SK-N-SH treated with all-trans-retinoic acid at 6 μM for 48 hours (cell line): ENCODE results near the gene CDC14A.

ENCODE experiments used
- ATAC-seq: fragments of 200-7000 bp; cut with Tn5 transposase; 3 replicates; pipeline ENCODE4 v1.9.1; 2020; ENCODE audit warnings: mild to moderate bottlenecking, moderate library complexity
- ARNTL ChIP-seq: fragments of 450-650 bp; formaldehyde crosslinking; IDR thresholded peaks from 2 replicates; pipeline ENCODE4 v1.5.0; 2020; ENCODE audit warnings: low read depth, mild to moderate bottlenecking, moderate library complexity, borderline replicate concordance
- BACH2 ChIP-seq: fragments of 250-450 bp; sonication (Bioruptor Pico); IDR thresholded peaks from 2 replicates; pipeline ENCODE4 v1.9.0; 2021; ENCODE audit warnings: mild to moderate bottlenecking, borderline replicate concordance
- CSDC2 ChIP-seq: fragments of 250-450 bp; sonication (Bioruptor Pico); IDR thresholded peaks from 2 replicates; pipeline ENCODE4 v1.5.0; 2020; ENCODE audit warnings: mild to moderate bottlenecking, moderate library complexity
- ESRRG ChIP-seq: fragments of 250-450 bp; sonication (Bioruptor Pico); IDR thresholded peaks from 2 replicates; pipeline ENCODE4 v1.6.1; 2021; ENCODE audit warnings: mild to moderate bottlenecking
- GLIS3 ChIP-seq: fragments of 250-450 bp; sonication (Bioruptor Pico); IDR thresholded peaks from 2 replicates; pipeline ENCODE4 v1.5.0; 2020; ENCODE audit warnings: mild to moderate bottlenecking, moderate library complexity
- ISL1 ChIP-seq: fragments of 250-450 bp; sonication (Bioruptor Pico); IDR thresholded peaks from 2 replicates; pipeline ENCODE4 v2.1.2; 2022; ENCODE audit warnings: mild to moderate bottlenecking, moderate library complexity
- OSR1 ChIP-seq: fragments of 250-450 bp; sonication (Bioruptor Pico); IDR thresholded peaks from 2 replicates; pipeline ENCODE4 v1.8.0; 2022; ENCODE audit warnings: moderate library complexity, mild to moderate bottlenecking, inconsistent platforms
- PPARA ChIP-seq: fragments of 250-450 bp; sonication (Bioruptor Pico); IDR thresholded peaks from 2 replicates; pipeline ENCODE4 v1.5.0; 2020; ENCODE audit warnings: mild to moderate bottlenecking, borderline replicate concordance
- RARB ChIP-seq: fragments of 250-450 bp; sonication (Bioruptor Pico); IDR thresholded peaks from 2 replicates; pipeline ENCODE4 v1.8.0; 2021; ENCODE audit warnings: mild to moderate bottlenecking, moderate library complexity
- SNAI2 ChIP-seq: fragments of 250-450 bp; sonication (Bioruptor Pico); IDR thresholded peaks from 2 replicates; pipeline ENCODE4 v1.5.0; 2020; ENCODE audit warnings: mild to moderate bottlenecking, moderate library complexity
- TCF4 ChIP-seq: fragments of 250-450 bp; sonication (Bioruptor Pico); IDR thresholded peaks from 2 replicates; pipeline ENCODE4 v1.8.0; 2021; ENCODE audit warnings: mild to moderate bottlenecking, moderate library complexity, borderline replicate concordance
- TOX ChIP-seq: fragments of 250-450 bp; sonication (Bioruptor Pico); IDR thresholded peaks from 2 replicates; pipeline ENCODE4 v1.8.0; 2021; ENCODE audit warnings: mild to moderate bottlenecking, moderate library complexity, borderline replicate concordance
- ZC3H10 ChIP-seq: fragments of 250-450 bp; sonication (Bioruptor Pico); IDR thresholded peaks from 2 replicates; pipeline ENCODE4 v1.5.1; 2021; ENCODE audit warnings: mild to moderate bottlenecking, moderate library complexity
- ZFP3 ChIP-seq: fragments of 250-450 bp; sonication (Bioruptor Pico); IDR thresholded peaks from 2 replicates; pipeline ENCODE4 v1.5.0; 2020; ENCODE audit warnings: mild to moderate bottlenecking, moderate library complexity
- ZFP30 ChIP-seq: fragments of 450-650 bp; formaldehyde crosslinking; IDR thresholded peaks from 2 replicates; pipeline ENCODE4 v1.5.0; 2022; ENCODE audit warnings: mild to moderate bottlenecking, moderate library complexity
- ZNF565 ChIP-seq: fragments of 450-650 bp; formaldehyde crosslinking; conservative IDR thresholded peaks from 2 replicates; pipeline ENCODE4 v1.5.0; 2020; ENCODE audit warnings: low read depth, mild to moderate bottlenecking, moderate library complexity
- ZNF70 ChIP-seq: fragments of 450-650 bp; formaldehyde crosslinking; IDR thresholded peaks from 2 replicates; pipeline ENCODE4 v1.5.0; 2020; ENCODE audit warnings: mild to moderate bottlenecking, moderate library complexity
- ZNF8 ChIP-seq: fragments of 450-650 bp; formaldehyde crosslinking; IDR thresholded peaks from 2 replicates; pipeline ENCODE4 v1.5.0; 2020; ENCODE audit warnings: mild to moderate bottlenecking, moderate library complexity
- TF ChIP-seq, protein P1 (sequence below): fragments of 250-450 bp; sonication (Bioruptor Pico); IDR thresholded peaks from 2 replicates; pipeline ENCODE4 v1.5.1; 2020; ENCODE audit warnings: low read depth, mild to moderate bottlenecking, moderate library complexity
- TF ChIP-seq, protein P2 (sequence below): fragments of 250-450 bp; sonication (Bioruptor Pico); IDR thresholded peaks from 2 replicates; pipeline ENCODE4 v1.8.0; 2020; ENCODE audit warnings: mild to moderate bottlenecking, moderate library complexity, borderline replicate concordance
- TF ChIP-seq, protein P3 (sequence below): fragments of 250-450 bp; sonication (Bioruptor Pico); IDR thresholded peaks from 2 replicates; pipeline ENCODE4 v1.8.0; 2021; ENCODE audit warnings: low read depth, mild to moderate bottlenecking, moderate library complexity, borderline replicate concordance
- TF ChIP-seq, protein P4 (sequence below): fragments of 250-450 bp; sonication (Bioruptor Pico); IDR thresholded peaks from 2 replicates; pipeline ENCODE4 v1.5.1; 2021; ENCODE audit warnings: mild to moderate bottlenecking, moderate library complexity

CDC14A gene

DNA sequence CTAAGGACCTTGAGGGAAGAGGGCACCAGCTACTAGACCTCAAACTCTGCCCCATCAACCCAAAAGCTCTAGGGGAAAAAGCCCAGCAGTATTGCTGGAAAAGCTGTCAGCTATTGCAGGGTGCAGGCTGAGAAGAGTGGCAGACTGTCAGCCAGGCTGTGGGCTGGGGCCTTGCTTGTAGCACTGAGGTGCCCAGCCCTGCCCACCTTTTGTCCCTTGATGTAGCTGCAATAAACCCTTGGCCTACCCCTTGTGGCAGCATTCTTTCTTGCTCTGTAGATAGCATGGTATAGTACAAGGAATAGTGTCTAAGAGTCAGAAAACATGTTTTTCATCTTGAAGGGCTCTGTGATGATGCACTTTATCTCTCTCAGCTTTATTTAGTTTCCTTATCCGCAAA lies 39.4 kb downstream of the CDC14A start:
- ATAC-seq, result no peak
- TF ChIP-seq ESRRG (CRISPR knock-in tag) (no peak), TOX (CRISPR knock-in tag) (no peak), GLIS3 (CRISPR knock-in tag) (no peak), ZFP3 (CRISPR knock-in tag) (no peak), SNAI2 (no peak), ZNF8 (no peak), TCF4 (CRISPR knock-in tag) (no peak), BACH2 (CRISPR knock-in tag) (no peak), CSDC2 (CRISPR knock-in tag) (no peak), ZC3H10 (CRISPR knock-in tag) (no peak), PPARA (CRISPR knock-in tag) (no peak), ZNF70 (CRISPR knock-in tag) (no peak), ZNF565 (CRISPR knock-in tag) (no peak)
- TF ChIP-seq, protein P1, sequence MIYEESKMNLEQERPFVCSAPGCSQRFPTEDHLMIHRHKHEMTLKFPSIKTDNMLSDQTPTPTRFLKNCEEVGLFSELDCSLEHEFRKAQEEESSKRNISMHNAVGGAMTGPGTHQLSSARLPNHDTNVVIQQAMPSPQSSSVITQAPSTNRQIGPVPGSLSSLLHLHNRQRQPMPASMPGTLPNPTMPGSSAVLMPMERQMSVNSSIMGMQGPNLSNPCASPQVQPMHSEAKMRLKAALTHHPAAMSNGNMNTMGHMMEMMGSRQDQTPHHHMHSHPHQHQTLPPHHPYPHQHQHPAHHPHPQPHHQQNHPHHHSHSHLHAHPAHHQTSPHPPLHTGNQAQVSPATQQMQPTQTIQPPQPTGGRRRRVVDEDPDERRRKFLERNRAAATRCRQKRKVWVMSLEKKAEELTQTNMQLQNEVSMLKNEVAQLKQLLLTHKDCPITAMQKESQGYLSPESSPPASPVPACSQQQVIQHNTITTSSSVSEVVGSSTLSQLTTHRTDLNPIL, result no peak
- TF ChIP-seq, protein P2, sequence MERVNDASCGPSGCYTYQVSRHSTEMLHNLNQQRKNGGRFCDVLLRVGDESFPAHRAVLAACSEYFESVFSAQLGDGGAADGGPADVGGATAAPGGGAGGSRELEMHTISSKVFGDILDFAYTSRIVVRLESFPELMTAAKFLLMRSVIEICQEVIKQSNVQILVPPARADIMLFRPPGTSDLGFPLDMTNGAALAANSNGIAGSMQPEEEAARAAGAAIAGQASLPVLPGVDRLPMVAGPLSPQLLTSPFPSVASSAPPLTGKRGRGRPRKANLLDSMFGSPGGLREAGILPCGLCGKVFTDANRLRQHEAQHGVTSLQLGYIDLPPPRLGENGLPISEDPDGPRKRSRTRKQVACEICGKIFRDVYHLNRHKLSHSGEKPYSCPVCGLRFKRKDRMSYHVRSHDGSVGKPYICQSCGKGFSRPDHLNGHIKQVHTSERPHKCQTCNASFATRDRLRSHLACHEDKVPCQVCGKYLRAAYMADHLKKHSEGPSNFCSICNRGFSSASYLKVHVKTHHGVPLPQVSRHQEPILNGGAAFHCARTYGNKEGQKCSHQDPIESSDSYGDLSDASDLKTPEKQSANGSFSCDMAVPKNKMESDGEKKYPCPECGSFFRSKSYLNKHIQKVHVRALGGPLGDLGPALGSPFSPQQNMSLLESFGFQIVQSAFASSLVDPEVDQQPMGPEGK, result no peak
- TF ChIP-seq, protein P3, sequence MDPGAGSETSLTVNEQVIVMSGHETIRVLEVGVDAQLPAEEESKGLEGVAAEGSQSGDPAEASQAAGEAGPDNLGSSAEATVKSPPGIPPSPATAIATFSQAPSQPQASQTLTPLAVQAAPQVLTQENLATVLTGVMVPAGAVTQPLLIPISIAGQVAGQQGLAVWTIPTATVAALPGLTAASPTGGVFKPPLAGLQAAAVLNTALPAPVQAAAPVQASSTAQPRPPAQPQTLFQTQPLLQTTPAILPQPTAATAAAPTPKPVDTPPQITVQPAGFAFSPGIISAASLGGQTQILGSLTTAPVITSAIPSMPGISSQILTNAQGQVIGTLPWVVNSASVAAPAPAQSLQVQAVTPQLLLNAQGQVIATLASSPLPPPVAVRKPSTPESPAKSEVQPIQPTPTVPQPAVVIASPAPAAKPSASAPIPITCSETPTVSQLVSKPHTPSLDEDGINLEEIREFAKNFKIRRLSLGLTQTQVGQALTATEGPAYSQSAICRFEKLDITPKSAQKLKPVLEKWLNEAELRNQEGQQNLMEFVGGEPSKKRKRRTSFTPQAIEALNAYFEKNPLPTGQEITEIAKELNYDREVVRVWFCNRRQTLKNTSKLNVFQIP (CRISPR knock-in tag), result no peak
- TF ChIP-seq, all 23 proteins: peak for 0

DNA sequence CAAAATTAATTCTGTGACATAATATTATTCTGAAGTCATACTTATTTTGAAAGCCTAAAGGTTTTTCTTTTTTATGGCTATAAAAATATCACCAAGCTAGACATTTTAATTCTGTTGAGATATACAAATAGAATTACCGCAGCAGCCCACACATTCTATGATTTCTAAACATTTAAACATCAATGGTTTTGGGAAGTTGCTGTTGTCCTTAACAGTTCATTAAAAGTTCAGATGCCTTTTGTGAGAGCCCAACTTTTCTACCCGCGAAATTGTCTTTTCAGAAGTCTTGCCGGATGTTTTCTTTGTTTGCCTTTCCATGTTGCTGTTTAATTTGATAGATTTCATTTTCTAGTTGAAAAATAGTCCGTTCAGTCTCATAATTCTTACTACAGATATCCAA lies 40.5 kb downstream of the CDC14A start:
- TF ChIP-seq ISL1 (CRISPR knock-in tag) (no peak), ZFP30 (CRISPR knock-in tag) (no peak), ZC3H10 (CRISPR knock-in tag) (no peak), ZNF565 (CRISPR knock-in tag) (no peak), ZNF8 (no peak), SNAI2 (no peak), RARB (CRISPR knock-in tag) (no peak), ESRRG (CRISPR knock-in tag) (no peak), GLIS3 (CRISPR knock-in tag) (no peak)
- TF ChIP-seq, protein P4, sequence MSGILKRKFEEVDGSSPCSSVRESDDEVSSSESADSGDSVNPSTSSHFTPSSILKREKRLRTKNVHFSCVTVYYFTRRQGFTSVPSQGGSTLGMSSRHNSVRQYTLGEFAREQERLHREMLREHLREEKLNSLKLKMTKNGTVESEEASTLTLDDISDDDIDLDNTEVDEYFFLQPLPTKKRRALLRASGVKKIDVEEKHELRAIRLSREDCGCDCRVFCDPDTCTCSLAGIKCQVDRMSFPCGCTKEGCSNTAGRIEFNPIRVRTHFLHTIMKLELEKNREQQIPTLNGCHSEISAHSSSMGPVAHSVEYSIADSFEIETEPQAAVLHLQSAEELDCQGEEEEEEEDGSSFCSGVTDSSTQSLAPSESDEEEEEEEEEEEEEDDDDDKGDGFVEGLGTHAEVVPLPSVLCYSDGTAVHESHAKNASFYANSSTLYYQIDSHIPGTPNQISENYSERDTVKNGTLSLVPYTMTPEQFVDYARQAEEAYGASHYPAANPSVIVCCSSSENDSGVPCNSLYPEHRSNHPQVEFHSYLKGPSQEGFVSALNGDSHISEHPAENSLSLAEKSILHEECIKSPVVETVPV, result no peak
- TF ChIP-seq, protein P3 (CRISPR knock-in tag), result no peak
- TF ChIP-seq, protein P1, result no peak
- TF ChIP-seq, all 23 proteins: peak for 0
- no peak for ATAC-seq

DNA sequence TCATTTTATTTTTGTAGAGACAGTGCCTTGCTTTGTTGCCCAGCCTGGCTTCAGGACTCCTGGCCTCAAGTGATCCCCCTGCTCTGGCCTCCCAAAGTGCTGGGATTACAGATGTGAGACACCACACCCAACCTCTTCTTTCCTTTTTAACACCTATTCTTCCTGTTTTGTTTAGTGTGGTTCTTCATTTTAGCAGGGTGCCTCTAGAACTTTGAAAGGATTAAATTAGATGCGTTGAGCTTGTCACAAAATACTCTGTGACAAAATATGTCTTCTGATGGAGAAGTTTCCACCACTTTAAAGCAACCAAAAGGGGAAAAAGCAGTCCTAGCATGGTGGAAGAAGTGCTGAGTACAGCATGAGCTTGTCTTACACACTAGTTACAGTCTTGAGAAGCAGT lies 42.0 kb downstream of the CDC14A start:
- no peak for ATAC-seq

More for the DNA sequence above, 42.0 kb downstream of the CDC14A start:
- no peak for TF ChIP-seq ESRRG (CRISPR knock-in tag)
- TF ChIP-seq ARNTL (CRISPR knock-in tag), result no peak
- TF ChIP-seq BACH2 (CRISPR knock-in tag), result no peak
- TF ChIP-seq ZNF70 (CRISPR knock-in tag), result no peak
- no peak for TF ChIP-seq ISL1 (CRISPR knock-in tag)
- no peak for TF ChIP-seq ZFP3 (CRISPR knock-in tag)
- no peak for TF ChIP-seq ZNF8
- no peak for TF ChIP-seq SNAI2
- TF ChIP-seq, protein P3 (CRISPR knock-in tag), result no peak
- TF ChIP-seq OSR1 (CRISPR knock-in tag), result no peak
- TF ChIP-seq, protein P1, result no peak
- TF ChIP-seq TOX (CRISPR knock-in tag), result no peak
- no peak for TF ChIP-seq ZFP30 (CRISPR knock-in tag)
- no peak for TF ChIP-seq CSDC2 (CRISPR knock-in tag)
- no peak for TF ChIP-seq TCF4 (CRISPR knock-in tag)
- TF ChIP-seq ZNF565 (CRISPR knock-in tag), result no peak
